Activated gamma-delta T cell treated with anti-CD3 and anti-CD28 coated beads, Interleukin-2, amount 50 U/mL, for 16 hours (primary cell): Measurements from ENCODE around the gene FRMD4B.

Experiments used
- DNase-seq: peaks from one replicate; pipeline ENCODE4 v3.0.0-alpha.2; 2020; ENCODE audit warnings: low read depth

The FRMD4B gene

DNA sequence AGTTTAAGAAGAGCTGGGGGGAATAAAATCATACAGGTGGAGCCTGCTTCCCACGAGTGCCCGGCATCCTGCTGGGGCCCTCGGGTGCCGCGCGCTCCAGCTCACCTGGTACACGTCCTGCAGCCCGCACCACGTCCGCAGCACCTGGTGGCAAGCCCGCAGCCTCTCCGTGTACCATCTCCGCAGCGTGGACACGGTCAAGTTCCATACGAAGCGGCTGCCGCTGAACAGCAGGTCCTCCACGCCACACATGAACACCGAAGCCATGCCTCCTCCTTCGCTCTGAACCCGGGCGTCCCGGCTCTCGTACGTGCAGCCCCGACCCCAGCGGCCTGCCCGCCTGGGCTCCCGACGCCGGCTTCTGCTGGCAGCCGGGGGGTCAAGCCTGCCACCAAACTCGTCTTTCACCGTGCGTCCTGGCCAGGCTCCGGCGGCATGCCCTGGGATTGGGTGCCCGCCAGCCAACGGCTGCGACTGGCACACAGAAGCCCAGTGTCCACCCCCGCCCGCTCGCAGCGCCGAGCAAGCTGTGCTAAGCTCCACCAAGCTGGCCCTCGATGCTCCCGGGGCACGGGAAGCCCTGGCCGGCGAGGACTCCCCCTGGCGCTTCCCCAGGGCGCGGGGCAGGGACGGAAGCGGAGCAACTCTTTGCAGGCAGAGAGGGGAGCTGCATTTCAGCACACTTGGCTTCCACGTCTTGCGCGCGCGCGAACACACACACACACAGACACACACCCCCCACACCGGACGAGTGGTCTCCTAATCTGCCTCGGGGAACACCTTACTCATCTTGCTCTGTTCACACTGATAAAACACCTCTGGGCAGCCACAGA, at the start of gene FRMD4B:
FRMD4B (minus strand) TSS at position 366 of the 833 bp plus-strand sequence; CDS start at position 267, 99 bp downstream.
- DNase-seq = no peak

DNA sequence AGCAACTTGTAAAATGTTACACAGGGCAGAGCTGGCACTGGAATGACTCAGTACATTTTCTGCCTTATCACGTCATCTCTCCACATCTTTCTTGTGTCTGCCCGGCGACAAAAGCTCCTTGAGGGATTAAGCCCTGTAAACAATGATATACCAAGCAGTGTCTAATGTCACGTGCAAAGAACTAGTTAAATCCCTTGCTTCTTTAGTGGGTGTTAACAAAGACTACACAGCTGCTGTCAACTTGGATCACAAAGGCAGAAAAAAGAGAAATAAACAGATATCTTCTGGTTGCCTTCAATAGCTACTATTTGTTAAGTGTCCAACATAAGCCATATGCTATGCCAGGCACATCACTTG, 48.1 kb upstream of the FRMD4B start:
- DNase-seq = no peak

DNA sequence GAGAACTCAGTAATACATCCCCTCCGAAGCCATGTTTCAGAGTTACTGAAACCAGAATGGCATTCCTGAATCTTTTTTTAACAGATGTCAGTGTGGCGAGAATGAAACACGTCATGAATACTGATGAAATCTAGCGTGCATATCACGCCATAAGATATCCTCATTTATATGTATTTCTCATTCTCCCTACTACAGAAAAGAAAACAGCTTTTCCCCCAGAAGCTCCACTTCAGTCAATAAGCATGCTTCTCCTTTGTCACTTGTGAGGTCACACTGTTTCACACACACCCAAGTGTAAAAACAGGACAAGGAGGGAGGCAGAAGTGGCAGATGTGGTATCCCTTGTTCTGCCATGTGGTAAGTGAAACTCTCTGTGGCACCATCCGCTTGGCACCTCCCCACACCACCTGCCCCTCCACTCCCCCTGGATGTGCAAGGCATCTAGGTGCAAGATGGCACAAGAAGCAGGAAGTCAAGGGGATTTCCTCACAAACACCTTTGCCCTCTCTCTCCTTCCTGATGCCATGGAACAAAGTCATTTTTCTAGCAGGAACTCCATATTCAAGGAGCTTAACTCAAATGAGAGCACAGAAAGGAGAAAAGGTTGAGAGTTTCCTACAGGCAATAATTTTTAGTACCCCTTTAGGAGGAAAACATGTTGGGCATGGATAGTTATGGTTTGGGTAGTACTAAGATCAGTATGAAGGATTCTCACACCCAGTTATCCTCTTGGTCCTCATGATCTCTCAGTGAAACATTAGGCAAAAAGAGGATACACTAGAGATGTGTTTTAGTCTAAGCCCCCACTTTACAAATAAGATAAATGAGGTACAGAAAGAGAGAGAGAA, 47.5 kb upstream of the FRMD4B start:
- DNase-seq = no peak

DNA sequence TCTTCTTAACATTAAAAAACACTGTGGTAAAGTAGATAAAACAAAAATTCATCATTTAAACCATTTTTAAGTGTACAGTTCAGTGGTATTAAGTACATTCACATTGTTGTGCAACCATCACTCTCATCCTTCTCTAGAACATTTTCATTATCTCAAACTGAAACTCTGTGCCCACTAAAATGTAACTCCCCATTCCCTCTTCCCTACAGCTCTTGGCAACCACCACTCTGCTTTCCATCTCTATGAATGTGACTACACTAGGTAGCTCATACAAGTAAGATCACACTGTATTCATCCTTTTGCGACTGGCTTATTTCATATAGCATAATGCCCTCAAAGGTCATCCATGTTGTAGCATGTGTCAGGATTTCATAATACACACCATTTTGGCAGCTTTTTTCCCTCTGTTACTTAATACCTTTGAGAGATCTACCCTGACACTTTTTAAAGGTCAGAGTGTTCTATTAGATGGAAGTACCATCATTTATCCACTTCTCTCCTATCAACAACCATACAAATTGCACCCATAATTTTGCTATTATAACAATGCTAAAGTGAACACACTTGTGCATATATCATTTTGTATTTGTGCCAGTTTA, 42.9 kb upstream of the FRMD4B start:
- no peak for DNase-seq

DNA sequence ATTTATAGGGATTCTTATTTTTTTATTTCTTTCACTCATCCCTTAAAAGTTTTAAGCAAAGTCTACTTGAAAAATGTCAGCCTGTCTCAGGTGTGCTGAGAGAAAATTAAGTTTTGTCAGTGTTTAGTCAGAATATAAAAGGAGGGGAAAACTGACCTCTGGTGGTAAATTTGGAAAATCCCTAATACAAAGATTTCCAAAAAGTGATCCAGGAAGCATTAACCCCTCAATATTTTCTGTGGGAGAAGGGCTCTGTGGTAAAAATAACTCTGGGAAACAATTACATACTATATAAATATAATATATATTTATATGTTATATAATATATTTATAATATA, 41.0 kb upstream of the FRMD4B start:
- DNase-seq = no peak

DNA sequence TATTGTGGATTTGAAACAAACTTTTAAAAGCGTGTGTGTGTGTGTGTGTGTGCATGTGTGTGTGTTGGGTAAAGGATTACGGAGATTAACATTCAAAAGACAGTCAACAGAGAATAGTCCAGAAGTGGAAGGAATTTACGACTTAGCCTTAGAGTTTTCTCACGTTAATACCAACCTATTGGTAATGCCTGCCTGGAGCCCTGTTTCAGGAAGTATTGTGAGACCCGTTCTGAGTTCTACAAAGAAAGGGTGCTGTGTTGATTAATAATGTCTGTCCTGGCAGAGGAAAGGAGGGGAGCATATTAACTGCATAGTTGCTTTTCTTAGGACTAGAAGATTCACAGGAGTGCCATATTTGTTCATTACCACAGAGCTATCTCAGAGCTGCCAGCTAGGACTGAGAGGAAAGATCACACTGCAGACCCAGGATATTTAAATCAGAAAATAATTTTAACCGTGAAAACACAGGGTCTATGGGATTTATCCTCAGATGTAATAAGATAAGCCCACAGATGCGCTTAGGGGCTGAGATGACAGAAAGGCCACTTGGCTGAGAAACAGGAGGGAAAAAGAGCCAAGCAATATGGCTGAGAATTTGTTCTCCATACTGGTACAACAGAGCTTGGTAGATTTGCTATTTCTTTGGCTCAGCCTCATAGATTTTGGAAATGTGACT, 40.5 kb upstream of the FRMD4B start:
- no peak for DNase-seq

DNA sequence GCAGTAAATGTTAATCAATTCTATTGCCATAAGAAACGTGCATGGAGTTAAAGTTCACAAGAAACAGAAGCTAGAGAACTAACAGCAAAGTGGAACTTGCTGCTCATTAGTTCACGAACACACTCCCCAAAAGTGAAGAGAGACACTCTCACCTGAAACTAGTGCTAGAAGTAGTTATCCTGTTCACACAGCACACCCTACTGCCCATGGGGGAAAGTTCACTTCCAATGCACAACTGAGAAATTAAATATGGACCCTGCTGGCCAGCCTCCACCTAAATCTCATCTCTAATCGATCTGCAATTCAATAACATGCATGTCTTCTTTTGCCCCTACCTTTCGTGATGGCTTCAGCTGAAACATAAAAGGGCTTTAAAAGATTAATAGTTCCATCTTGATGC, 39.4 kb upstream of the FRMD4B start:
- DNase-seq = no peak

DNA sequence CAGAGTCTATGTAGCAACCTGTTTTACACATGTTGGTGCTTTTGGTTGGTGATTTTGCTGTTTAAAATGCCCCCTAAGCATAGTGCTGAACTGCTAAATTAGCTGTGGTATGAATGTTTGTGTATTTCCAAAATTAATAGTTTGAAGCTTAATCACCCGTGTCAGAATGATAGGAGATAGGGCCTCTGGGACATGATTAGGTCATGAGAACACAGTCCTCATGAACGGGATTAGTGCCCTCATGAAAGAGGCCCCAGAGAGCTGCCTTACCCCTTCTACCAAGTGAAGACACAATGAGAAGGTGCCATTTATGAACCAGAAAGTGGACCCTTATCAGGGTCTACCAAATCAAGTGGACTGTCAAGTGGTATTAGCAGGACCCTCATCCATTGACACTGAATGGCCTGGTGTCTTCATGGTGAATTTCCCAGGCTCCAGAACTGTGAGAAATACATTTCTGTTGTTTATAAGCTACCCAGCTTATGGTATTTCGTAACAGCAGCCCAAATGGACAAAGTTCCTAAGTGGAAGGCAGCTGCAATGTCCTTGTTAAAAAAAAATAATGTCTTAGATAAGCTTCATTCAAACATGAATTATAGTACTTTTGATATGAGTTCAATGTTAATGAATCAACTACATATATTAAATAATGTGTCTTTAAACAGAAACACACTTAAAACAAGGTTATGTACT, 37.7 kb upstream of the FRMD4B start:
- no peak for DNase-seq

DNA sequence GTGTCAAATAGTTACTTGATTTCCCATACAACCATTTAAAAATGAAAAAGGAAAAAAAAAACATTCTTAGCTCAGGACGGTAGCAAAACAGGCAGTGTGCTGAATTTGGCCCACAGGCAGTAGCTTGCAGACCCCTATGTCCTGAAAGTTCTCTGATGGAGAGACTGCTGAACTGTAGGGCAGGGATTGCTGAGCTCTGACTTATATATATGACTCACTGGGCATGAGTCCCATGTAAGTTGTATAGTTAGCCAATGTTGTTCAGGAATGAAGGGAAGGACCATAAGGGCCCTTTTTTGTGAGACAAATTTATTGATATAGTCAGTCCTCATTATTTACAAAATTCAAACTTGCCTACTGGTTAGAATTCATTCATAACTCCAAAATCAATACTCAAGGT, 36.9 kb upstream of the FRMD4B start:
- no peak for DNase-seq

DNA sequence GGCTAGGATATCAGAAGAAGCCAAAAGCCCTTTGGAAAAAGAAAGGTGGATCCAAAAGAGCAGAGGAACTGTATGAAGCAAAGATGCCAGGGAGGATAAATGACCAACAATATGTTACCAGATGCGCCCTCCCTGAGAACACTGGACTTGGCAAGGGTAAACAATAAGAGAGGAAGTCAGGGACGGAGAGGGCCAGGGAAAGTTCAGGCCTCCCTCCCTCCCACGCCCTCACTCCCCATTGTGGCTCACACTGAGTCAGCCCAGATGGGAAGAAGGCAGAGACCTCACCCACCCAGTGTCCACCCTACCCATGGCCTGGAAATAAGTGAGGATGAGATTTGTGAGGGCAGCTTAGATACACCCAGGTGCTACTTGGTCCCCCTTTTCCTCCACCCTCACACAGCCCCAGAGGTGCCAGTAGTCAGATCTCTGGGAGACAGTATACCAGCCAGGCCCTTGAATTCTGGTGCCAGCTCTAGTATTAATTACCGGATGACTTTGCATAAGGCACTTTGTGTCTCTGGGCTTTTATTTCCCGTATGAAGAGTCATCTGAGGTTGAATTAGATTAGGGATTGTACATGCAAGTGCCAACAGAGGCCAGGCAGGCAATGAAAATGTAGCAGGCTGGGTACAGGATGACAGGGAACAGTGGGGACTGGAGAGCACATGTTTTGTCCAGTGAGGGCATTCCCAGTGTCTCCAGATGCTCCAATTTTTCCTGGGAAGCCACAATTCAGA, 35.1 kb upstream of the FRMD4B start:
- no peak for DNase-seq

DNA sequence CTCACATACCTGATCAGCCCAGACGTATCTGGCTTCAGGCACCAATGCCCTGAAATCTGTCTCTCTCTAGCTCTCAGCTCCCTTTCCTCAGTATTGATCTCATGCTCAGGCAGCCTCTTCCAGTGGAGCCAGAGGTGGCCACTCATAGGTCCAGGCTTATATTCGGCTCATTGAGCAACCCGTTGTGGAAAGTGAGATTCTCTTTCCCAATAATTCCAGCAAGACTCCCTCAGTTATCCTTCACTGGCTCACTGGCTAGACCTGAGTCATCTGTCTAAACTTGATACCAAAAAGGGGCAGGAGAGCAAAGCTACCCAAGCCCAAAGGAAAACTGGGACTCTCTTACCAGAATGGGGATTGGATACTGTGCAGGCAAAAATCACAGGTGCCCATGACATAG, 33.4 kb upstream of the FRMD4B start:
- no peak for DNase-seq

DNA sequence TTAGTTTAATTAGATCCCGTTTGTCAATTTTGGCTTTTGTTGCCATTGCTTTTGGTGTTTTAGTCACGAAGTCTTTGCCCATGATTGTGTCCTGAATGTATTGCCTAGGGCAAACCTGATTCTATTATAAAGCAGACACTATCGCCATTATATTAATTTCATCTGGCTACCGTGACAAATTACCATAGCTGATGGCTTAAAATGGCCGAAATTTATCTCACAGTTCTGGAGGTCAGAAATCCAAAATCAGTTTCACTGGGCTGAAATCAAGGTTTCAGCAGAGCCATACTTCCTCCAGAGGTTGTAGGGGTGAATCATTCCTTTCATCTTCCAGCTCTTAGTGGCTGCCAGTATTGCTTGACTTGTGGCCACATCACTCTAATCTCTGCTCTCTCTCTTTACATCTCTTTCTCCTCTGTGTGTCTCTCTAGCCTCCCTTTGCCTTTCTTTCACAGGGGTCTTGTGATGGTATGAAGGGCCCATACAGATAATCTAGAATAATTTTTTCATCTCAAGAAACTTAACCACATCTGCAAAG, 31.7 kb upstream of the FRMD4B start:
- DNase-seq = no peak

DNA sequence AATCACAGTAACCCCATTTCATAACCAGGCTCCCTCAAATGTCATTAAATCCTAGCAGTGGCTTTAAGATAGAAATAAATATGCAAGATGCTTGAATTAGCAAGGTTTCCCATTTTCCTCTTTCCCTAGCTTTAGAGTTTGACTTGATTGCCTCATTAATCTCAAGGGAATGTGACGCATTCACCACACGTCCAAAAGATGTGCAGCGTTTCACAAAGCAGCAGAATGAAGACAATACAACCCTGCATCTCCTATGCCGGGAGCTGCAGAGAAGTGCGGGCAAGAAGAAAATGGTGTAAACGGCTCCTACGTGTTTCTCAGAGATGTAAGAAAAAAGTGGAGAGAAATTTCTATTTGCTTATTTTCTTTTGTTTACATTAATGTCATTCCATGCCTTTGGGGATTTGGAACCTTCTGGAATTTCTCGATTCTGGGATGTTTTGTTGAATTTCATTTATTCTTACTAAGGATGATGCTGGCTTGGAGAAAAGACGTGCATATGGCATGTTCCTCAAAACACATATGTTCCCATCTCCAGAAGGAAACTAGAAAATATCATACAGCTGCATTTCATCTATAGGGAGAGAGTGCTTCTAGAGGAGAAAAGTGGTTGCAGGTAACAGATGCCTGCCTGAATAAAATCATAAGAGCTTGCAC, 27.8 kb upstream of the FRMD4B start:
- DNase-seq = no peak

DNA sequence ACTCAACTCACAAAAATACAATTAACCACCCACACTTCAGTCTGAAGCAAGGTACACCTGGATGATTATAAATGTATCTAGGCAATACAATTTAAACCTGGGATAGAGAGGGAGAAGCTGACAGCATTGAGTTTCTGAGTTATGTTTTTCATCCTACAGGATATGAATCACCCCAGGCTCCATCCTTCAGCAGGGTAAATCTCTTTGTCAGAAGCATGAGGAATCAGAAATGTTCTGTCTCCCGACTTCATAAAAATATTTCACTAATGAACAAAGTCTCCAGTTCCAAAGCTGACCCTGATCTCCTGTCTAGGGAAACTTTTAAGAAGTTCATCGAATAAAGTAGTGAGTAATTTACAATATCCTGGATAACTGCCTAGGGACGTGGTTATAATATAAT, 25.5 kb upstream of the FRMD4B start:
- no peak for DNase-seq

DNA sequence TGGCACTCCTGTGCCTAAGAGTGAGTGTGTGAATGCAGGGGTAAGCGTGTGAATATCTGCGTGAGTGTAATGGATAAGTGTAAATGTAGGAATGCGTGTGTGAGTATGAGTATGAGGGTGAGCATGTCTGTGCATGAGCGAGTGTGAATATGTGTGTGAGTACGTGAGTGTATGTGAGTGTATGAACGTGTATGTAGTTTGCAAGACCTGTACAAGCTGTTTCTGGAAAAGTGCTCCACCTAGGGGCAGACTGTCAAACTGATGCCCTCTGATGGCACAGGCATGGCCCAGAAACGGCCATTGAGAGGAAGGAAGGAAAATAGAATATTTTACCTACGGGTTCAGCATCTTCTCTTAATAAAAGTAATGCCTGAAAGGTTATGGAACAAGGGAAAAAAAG, 24.4 kb upstream of the FRMD4B start:
- peak; percentile 35 for DNase-seq

DNA sequence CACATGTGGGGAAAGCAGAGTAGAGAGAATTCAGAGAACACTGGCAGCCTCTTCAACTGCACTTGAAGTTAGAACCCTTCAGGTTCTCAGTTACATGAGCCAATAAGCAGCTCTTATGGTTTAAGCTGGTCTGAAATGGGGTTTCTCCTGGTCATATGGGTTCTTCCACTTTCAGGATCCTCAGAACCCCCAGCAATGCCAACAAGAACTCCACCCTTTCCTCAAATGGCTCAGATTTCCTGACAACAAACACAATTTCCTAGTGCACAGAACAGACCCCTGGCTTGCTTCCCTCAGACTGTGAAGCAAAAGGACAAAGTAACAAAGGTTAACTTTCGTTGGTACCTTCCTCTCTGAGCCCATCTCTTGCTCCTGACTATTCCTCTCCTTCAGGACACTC, 23.9 kb upstream of the FRMD4B start:
- DNase-seq = no peak

DNA sequence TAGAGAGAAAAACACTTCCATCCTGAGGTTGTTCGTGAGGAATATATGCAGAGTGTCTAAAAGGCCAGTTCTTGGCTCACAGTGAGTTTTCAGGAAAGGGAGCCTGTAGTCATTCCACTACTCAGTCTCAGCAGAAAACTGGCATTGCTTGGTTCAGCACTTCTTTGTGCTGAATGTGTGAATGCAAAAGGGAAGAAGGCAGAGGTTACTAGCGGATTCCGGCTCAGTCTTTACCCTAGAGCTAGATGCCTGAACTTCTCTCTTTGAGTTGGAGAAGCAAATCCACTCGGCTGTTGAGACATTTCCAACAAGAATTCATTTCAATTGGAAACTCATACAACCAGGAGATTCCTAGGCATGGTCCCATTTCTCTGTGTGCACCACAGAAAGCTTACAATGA, 23.1 kb upstream of the FRMD4B start:
- DNase-seq = no peak

DNA sequence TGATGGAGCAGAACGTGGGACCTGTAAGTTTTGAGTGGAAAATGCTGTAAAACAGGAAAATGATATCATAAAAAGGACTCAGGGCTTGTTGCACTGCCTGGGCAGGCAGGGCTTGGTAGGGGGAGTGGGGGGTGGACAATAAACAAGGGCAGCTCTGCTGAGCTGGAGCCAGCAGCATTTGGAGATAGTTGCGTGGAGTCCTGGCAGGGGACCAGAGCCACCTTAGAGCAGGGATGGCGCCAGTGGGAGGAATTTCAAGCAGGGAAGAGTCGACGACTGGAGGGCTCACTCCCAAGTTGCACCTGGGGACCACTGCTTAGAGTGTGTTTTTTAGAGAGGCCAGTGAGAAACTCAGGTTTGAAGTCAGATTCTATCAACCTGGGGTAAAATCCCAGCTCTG, 22.7 kb upstream of the FRMD4B start:
- DNase-seq = no peak

DNA sequence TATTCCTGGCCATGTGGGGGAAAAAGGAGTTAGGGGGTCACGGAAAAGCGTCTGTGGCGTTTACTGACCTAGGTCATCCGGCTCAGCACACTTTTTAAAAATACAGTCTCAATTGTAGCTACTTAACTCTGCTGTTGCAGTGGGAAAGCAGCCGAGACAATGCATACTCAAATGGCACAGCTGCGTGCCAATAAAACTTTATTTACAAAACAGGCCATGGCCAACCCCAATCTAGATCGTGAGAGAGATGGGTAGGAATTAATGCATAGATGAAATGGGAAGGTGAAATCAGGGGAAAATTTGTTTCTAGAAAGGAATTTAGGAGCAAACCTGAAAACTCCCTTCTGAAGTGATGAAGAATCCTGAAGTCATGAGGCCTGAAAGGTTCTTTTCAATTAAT, 22.0 kb upstream of the FRMD4B start:
- DNase-seq = no peak

DNA sequence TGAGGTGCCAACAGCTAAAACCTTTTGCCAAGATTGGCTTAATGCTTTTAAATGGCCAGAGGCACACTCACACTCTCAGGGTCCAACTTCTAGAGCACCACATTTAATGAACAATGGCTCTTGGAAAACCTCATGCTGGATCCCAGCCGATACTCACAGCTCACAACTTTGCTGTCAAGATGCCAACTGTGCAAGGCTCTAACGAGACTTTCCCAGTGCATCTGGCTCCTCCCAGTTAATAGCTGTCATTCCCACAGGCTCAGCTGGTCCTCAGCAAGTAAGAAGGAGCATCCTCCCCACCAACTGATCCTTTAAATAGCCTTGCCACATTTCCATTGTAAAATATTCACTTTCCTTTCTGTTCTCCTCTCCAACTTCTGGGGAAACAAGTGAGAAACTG, 20.3 kb upstream of the FRMD4B start:
- no peak for DNase-seq
